GM12878 (cell line): Measurements from ENCODE around the gene BNIP2. TPM values are rescaled to one million over a fixed set of nuclear protein-coding genes. Genes with fewer than 3 reads are reported as not detected.

Experiments
- polyA plus RNA-seq, 11 experiments: library from polyadenylated mRNA; depleted of rRNA in 4 of 11; unstranded in 6 of 11; stranded (reverse) in 5 of 11; fragments of >200 nt; fragmentation: Nextera tagmentation in 4 of 11; fragmentation: Illumina TruSeq in 1 of 11; extraction: Ambion mirVana in 4 of 11; extraction: Trizol in 1 of 11; gene quantifications; 1 replicate in 1 of 11; 2 replicates in 10 of 11; pipeline versions ENCODE4 v1.2.1 to v1.2.3, GENCODE V29; 2011 to 2016; ENCODE audit warnings: inconsistent platforms in 2 of 11, missing spikeins in 2 of 11, low read depth in 1 of 11
- total RNA-seq, 4 experiments: library from RNA; depleted of rRNA in 3 of 4; stranded (reverse); fragments of >200 nt in 3 of 4; fragmentation: Illumina TruSeq in 1 of 4; extraction: Trizol in 1 of 4; gene quantifications; 2 replicates each; pipeline versions ENCODE4 v1.2.1 to v1.2.3, GENCODE V29; 2013 to 2021

The BNIP2 gene
- total and polyA plus RNA-seq, 10 of the 15 experiments (the other 5 are each of a cell fraction or from before 2014, with no cell fraction given), result 29.9 to 122 (median 67.7) TPM

Other genes with a start within 250 kb of the BNIP2 start
- gene GCNT3, start 77.5 kb downstream of the BNIP2 start, total RNA-seq (2014; rRNA removed), result 0.05 and 0.34 TPM in 2 replicates
- gene GCNT3, start 77.5 kb downstream of the BNIP2 start, total RNA-seq (2014; rRNA removed; fragmentation: Illumina TruSeq; extraction: Trizol), result 0.04 and 0.23 TPM in 2 replicates
- gene GCNT3, start 77.5 kb downstream of the BNIP2 start, total RNA-seq (2021), result 0.11 and 0.31 TPM in 2 replicates
- gene GCNT3, start 77.5 kb downstream of the BNIP2 start, polyA plus RNA-seq (2011; rRNA removed), result 0.53 and 0.55 TPM in 2 replicates
- 0.12 TPM in 1 of 2 replicates, not detected in the other for gene GCNT3, start 77.5 kb downstream of the BNIP2 start, polyA plus RNA-seq (2014; fragmentation: Illumina TruSeq; extraction: Trizol)
- under 1 TPM in 1 of 2 experiments, not detected in 1; 0.38 TPM for gene GCNT3, start 77.5 kb downstream of the BNIP2 start, polyA plus RNA-seq (2014; fragmentation: Nextera tagmentation; extraction: Ambion mirVana)
- gene GCNT3, start 77.5 kb downstream of the BNIP2 start, polyA plus RNA-seq (2014; rRNA removed), result 0.03 and 0.05 TPM in 2 replicates
- under 1 TPM in 1 of 2 experiments, not detected in 1; 0.20 TPM for gene GCNT3, start 77.5 kb downstream of the BNIP2 start, polyA plus RNA-seq (2016; fragmentation: Nextera tagmentation; extraction: Ambion mirVana)
- gene GTF2A2, start 31.8 kb downstream of the BNIP2 start, total RNA-seq (2014; rRNA removed), result 89.2 and 104 TPM in 2 replicates
- 98.1 and 105 TPM in 2 replicates for gene GTF2A2, start 31.8 kb downstream of the BNIP2 start, total RNA-seq (2014; rRNA removed; fragmentation: Illumina TruSeq; extraction: Trizol)
- gene GTF2A2, start 31.8 kb downstream of the BNIP2 start, total RNA-seq (2021), result 150 and 160 TPM in 2 replicates
- 93.9 and 172 TPM in 2 replicates for gene GTF2A2, start 31.8 kb downstream of the BNIP2 start, polyA plus RNA-seq (2011; rRNA removed)
- 108 and 124 TPM in 2 replicates for gene GTF2A2, start 31.8 kb downstream of the BNIP2 start, polyA plus RNA-seq (2014; fragmentation: Illumina TruSeq; extraction: Trizol)
- 100 to 1,000 TPM; 479 to 565 TPM for gene GTF2A2, start 31.8 kb downstream of the BNIP2 start, polyA plus RNA-seq (2014; fragmentation: Nextera tagmentation; extraction: Ambion mirVana)
- 101 and 103 TPM in 2 replicates for gene GTF2A2, start 31.8 kb downstream of the BNIP2 start, polyA plus RNA-seq (2014; rRNA removed)
- gene GTF2A2, start 31.8 kb downstream of the BNIP2 start, polyA plus RNA-seq (2016; fragmentation: Nextera tagmentation; extraction: Ambion mirVana), result 100 to 1,000 TPM; 486 to 493 TPM